Suppressor macrophage treated with lipopolysaccharide for 1 hour (primary cell): ENCODE results near the gene PARVB.
A peak's percentile ranks its signal among the peaks of the same experiment; 100 is the strongest.

Experiments used
- DNase-seq, 3 donors: peaks; one replicate each; pipeline ENCODE4 v3.0.0-alpha.2; 2020 to 2022

The PARVB gene

DNA sequence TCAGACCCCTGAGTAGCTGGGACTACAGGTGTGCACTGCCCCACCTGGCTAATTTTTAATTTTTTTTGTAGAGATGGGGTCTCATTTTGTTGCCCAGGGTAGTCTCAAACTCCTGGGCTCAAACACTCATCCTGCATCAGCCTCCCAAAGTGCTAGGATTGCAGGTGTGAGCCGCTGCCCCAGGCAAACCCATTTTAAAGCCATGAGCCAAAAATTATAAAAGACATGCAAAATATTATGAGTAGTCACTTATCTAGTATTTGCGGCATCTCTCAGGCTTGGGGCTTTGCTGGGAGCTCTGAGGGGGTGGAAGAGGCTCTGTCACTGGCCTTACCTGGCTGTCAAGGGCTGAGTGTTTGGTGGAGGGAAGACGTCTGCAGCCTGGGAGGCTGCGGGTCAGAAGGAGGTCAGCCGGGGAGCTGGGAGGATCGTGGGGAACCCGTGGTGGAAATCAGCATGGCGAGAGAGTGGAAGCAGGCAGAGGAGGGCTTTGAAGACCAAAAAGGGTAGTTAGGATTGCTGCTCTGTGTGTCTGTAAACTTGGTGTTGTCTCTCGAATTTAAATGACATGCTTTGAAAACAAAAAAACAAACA lies 87.6 kb downstream of the PARVB start:
- no peak for DNase-seq

DNA sequence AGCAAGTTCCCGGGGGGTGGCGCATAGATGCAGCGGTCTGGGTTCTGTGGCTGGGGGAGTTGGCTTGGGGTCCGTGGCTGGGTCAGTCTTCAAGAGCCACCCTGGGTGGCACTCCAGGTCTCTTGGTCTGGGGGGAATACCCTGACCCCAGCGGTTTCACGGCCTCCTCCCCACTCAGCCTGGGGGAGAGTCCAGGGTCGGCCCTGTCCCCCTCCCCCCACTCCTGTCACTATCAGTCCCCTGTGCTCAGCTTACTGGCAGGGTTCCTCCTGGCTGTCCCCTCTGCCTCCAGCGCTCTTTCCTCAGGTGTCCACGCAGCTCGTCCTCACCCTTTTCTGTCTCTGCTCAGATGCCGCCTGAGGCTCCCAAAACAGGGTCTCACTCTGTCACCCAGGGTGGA lies 88.1 kb downstream of the PARVB start:
- no peak for DNase-seq

DNA sequence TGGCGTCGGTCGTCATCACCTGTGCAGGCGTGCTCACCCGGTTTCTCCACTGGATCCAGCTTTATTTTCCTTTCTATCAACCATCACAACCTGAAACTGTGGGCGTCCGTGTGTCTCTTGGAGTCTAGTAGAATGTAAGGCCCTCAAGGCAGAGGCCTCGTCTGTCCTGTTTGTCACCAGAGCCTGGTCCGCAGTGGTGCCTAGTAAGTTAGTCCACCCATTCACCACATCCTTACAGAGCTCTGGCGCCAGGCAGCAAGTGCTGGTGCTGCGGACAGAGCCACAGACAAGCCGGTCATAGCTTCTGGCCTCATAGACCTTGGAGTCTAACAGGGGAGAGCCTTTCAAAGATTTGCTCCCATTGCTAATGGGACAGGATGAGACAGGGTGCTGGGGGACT lies 92.2 kb downstream of the PARVB start:
- no peak for DNase-seq

DNA sequence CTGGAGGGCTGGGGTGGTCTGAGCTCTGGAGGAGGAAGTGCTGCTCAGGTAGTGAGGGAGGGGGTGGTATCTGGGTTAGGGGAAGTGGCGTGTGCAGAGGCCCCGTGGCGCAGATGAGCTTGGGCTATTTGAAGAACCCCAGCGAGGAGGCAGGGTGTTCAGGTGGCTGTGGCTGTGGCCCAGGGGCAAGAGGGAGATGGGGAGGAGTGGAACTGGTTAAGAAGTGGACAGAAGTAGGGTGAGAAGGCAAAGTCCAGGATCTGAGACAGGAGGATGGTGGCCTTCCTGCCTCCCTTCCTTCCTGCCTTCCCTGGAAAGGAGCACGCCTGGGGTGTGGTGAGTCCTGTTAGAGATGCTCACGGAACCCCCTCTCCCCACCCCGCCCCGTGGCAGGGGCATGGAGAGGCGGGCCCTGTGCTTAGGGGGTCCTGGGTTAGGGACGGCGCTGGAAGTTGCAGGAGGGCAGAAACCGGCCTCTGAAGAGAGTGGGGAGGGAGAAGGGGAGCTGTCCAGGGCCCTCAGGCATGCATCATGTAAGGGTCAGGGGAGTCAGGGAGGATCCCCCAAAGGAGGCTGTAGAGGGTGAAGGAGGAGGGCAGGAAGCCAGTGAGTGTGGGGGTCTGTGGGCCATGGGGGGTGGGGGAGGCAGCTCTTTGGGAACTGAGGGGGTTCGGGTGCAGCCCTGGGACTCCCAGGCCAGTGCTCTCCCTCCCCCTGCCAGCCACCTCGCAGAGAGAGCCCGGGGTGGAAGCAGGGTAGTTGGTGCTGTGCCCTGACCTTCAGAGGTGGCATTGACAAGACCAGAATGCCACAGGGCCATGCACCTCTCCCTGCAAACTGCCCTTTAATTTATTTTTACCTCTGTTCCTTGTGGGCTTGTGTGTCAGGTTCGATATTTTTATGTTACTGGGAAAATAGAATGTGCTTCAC lies 92.9 kb downstream of the PARVB start:
- DNase-seq = no peak

DNA sequence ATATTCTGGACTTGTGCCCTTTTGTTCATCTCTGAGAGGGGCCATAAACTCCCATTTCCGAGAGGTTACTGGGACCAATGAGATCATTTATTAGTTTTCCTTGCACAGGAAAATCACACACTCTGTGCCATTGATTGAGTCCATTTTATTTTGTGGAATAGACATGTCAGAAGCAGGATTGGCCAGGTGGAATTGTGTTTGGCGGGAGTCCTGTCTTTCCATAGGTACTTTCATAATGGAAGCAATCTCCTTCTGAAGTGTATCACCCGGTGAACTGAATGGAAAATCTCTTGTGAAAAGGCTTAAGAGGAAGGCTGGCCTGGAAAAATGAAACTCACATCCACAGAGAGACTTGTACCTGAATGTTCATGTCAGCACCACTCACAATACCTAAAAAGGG lies 93.6 kb downstream of the PARVB start:
- DNase-seq = no peak

DNA sequence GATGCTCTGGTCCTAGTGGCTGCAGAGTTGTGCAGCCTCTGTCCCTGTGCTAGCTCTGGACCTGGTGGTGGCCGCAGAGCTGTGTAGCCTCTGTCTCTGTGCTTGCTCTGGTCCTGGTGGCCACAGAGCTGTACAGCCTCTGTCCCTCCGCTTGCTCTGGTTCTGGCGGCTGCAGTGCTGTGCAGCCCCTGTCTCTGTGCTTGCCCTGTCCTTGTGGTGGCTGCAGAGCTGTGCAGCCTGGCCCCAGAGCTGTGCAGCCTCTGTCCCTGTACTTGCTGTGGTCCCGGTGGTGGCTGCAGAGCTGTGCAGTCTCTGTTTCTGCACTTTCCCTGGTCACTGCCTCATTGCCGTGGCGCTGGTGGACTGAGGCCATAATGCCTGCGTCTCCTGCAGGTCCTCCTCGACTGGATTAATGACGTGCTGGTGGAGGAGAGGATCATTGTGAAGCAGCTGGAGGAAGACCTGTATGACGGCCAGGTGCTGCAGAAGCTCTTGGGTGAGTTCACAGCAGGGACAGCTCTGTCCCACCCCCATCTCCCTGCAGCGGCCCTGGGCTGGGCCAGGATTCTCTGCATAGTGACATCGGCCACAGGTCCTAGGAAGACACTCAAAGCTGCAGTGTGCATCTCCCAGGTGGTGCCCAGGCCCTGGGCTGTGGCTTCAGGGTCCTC lies 94.7 kb downstream of the PARVB start:
- DNase-seq = no peak

DNA sequence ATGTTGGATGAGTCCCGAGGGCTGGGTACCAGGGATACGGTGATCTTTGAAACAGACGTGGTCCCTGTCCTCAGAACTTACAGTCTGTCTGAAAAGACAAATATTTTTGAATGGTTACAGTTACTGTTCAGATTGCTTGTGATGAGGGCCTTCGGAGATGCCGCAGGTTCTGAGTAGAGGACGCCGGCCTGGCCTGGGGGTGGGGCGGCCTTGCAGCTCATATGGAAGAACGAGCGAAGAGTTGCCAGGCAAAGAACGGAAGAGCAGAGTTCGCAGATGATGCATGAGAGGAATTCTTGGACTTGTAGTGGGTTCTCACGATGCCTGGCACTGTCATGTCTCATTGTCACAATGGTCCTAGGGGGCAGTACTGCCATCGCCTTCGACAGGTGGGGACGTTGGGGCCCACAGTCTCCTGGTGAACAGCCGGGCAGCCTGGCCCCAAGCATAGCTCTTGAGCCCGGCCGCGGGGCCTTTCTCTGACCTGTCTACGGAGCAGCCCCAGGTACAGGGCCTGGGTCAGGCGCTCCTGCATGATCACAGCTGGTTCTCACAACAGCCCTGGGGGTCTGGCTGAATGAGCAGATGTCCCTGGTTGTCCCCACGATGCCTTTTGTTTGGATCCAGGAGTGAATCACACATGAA lies 95.7 kb downstream of the PARVB start:
- DNase-seq = no peak

DNA sequence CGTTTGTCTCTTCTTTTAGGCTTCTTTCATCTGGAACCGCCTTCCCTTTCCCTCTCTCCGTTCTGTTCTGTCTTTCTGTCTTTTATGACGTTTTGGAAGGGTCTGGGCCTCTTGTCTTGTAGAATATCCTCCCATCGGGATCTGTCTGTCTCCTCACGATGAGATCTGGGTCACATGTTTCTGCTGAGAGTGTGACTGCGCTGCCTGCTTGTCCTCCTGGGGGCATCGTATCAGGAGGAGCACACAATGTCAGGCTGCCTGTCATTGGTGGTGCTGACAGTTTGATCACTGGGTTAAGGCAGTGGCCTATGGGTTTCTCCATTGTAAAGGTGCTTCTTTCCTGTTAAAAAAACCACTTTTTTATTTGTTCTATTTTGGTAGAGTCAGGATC lies 96.2 kb downstream of the PARVB start:
- DNase-seq = no peak

DNA sequence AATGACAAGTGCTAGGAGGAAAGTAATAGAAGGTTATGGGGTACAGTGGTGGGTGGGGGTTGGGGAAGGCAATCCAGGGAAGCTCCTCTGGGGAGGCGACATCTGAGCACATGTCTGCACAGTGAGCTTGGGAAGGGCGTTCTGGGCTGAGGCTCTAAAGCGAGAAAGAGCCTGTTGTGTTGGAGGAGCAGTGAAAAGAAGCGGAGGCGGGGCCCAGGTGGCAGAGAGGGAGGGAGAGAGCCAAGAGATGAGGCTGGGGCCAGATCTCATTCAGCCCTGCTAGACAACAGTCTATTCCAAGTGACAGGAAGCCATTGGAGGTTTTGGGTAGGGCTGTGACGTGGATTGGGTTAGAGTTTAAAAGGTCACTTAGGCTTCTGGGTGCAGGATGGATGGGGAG lies 101.3 kb downstream of the PARVB start:
- DNase-seq = no peak

DNA sequence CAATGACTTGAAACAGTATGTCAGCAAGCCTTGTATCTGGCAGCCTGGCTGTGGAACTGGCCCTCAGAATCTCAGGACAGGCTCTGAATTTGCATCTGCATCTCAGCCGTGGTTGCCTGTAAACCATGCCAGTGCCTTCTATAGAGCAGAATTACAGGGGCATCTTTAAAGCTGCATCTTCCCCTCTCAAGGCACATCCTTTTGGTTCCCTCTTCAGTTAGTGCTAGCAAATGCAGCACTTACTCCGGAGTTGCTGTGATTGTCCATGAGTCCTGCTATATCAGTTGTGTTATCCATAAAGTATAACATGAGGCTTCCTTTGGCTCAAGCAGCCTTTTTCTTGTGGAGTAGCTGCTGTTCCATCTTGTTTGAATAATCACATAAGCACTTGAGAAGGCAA lies 102.7 kb downstream of the PARVB start:
- DNase-seq = no peak

DNA sequence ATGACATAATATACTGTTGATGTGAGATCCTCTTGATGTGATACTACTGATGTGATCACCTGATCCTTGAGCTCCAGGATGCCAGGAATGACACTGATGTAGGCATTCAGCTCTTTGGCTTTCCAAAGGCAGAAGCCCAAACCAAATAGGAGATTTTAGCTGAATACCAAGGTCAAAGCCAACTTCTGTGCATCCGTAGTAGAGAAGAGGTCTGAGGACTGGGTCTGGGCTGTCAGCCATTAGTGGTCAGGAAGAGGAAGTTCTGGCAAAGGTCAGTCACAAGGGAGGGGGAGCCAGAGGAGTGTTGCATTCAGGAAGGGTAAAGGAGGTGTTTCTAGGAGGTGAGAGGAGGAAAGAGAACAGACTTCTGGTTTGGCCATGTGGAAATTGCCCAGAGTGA lies 103.3 kb downstream of the PARVB start:
- peak; percentile 41 to 46 (median 42) for DNase-seq

DNA sequence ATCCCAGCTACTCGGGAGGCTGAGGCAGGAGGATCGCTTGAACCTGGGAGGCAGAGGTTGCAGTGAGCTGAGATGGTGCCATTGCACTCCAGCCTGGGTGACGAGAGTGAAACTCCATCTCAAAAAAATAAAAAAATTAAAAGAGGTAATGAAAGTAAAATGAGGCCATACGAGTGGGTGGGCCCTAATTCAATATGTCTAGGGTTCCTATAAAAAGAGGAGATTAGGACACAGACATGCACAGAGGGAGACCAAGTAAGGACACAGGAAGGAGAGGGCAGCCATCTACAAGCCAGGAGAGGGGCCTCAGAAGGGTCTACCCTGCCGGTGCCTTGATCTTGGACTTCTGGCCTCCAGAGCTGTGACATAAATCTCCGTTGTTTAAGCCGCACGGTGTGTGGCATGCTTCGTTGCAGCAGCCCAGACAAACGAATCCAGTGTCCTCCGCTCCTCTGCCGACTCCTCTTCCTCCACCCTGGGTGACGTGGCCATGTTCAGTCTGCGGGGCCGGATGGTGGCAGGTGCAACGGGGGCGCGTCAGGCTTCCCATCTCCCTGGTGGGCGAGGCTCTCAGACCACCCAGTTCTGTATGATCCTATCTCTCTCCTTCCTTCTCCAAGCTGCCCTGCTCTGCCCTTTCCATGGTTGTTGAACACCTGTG lies 105.0 kb downstream of the PARVB start:
- DNase-seq = peak; percentile 45 to 59 (median 50)

DNA sequence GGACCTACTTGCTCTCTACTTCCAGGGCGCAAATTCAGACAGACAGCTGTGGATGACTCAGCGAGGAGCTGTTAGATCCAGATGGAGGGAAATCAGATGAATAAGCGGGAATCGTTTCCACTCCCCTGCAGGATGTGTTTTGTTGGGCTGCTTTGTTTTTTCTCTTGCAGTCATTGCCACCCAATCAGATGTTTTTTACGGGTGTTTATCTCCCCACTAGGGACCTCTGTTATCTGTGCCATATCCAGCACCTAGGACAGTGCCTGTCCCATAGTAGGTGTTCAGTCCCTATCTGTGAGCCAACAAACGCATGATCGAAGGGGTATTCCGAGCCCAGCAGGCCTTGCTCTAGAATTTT lies 105.5 kb downstream of the PARVB start:
- DNase-seq = peak in 1 of 3 donors; percentile 1

DNA sequence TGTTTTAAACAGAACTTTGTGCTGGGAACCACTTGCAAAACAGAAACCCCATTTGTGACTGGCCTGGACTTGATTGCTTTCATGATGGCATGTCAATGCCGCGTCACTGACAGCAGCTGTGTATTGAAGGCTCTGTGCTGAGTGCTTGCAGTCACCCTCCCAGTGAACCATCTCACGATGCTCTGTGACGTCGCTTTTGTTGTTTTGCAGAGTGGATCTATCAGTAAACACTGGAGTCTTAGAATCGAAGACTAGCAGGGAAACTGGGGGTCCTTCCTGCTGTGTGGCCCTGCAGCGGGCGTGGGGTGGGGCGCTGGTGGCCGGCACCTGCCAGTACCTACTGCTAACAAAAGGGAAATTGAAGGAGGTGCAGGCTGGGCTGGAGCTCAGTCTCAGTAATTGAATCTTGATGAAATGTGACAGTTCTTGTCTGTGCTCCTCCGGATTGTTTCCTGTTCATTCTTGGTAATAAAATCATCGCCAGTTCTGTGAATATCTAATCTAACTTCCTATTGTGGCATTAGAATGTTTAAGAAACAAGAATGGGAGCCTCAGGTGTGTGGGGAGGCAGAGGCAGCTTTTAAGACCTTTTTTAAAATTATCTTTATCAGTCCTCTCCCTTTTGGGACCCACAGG lies 106.1 kb downstream of the PARVB start:
- no peak for DNase-seq

DNA sequence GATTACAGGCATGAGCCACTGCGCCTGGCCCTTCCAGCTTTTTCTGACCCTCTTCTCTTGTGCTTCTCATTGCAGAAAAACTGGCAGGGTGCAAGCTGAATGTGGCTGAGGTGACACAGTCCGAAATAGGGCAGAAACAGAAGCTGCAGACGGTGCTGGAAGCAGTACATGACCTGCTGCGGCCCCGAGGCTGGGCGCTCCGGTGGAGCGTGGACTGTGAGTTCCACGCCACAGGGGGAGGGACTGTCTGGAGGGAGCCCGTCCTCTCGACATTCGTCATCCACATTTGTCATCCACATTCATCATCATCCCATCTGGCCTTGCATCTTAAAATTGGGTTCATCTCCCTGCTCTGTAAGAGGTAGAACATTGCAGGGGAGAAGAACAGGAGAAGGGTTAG lies 107.3 kb downstream of the PARVB start:
- no peak for DNase-seq

DNA sequence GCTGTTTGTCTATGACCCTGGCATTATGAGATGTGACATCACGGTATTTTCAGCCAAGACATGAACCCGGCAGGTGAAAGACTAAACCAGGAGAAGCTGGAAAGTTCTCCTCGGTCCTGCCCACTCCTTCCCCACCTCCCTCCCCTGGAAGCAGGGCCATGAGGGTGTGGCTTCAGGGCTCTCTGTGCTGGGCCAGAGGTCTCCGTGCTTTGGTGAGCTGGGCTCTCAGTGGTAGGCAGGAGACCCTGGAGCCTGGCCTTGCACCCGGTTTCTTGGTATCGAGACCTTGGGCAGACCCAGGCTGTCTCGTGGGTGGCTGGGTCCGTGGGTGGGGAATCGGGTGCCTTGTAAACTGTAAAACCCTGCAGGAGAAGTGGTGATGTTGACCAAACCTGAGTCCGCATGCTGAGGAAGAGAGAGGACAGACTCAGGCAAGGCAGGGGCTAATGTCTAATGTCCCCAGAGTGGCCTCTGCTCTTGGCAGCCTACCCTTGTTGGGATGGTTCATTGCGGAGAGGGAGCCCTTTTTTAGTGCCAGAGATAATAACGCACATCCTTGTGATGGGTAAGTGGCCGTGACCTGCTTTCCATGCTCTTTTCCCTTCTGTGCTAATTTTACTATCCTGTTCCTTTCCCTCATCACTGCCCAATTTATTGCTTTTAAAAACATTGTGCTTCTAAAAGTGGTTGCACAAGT lies 108.0 kb downstream of the PARVB start:
- no peak for DNase-seq

DNA sequence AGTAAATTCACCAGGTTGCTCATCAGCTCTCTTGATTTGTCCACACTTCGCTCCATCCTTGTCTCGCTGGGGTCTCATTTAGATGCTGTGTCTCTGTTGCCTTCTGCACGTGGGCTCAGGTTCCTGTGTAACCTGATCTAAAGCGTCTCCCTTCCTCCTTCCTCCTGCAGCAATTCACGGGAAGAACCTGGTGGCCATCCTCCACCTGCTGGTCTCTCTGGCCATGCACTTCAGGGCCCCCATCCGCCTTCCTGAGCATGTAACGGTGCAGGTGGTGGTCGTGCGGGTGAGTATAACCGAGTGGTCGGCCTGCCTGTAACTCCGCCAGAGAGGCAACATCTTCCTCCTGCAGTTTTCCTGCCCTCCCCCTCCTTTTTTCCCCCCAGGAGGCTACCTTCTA lies 108.6 kb downstream of the PARVB start:
- no peak for DNase-seq

DNA sequence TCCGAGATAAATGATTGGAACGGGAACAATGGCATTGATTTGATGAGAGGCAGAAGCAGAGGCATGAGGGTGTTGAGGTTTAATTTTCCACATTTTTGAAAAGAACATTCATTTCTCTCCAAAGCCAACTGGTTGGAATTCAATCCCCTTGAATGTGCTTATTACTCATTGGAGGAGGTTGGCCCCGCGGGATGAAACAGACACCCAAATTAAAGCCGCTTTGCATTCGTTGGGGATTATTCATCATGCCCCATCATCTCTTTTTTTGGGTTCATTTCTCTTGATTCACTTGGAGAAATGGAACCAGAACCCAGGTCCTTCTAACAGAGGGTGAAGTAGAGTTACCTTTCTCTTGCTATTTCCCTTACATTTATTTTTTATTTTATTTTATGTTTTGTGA lies 109.1 kb downstream of the PARVB start:
- no peak for DNase-seq

DNA sequence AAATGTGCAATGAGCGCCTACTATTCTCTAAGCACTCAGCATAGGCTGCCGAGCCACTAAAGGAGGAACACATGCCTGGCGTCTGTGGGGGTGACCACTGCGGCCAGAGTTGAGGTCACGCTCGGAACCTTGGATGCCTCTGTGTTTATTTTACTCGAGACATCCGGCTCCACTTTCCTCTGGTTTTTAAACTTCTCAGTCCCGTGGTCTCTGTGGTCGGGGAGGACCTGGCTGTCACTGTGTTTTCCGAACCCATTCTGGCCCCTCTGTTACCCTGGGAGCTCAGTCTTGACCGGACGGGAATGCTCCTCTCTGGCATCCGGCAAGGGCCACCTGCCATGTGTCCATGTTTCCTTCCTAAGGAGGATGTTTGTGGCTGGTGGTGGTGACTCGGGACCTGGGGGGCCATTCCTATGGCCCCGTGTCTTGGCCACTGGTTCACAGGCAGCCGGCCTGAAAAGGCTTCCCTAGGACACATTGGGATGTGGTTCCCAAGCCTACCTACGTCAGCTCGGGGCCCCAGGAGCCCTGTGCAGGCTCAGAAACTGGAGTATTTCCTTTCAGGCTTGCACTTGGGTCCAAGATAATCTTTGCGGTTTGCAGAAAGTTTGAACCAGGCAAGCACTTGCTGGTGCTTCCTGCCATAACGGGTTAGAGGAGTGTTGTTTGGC lies 109.9 kb downstream of the PARVB start:
- peak in 2 of 3 donors; percentile 24 to 25 for DNase-seq

DNA sequence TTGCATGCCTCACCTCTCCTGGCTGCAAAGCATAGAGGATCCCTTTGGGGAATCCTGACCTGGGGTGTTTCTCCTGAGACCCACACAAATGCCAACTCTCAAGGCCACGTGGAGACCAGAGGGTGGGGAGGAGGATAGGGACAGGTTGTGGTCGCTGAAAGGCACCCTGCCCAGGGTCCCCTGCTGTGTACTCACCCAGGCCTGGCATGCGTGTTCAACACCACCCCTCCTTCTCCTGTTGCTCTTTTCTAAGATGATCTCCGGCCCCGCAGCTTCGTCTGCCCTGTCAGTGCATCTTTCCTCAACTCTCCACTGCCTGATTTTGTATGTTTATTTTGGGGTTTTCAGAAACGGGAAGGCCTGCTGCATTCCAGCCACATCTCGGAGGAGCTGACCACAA lies 112.0 kb downstream of the PARVB start:
- no peak for DNase-seq

DNA sequence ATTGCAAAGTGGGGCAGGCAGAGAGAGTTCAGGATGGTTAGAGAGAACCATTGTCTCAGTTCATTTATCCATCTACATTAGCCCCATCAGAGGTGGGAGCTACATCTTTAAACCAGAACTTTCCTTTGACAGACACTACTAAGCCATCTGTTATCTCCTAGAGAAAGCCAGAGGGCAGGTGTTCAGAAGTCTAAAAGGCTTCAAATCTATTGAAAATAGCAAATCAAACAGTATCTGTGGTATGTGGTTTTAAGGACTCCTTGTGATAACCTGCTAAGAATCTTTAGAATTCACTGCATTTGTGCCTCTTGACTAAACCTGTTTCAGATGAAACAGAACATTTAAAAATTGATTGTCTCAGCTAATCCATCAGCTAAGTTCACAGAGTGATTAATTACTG lies 112.7 kb downstream of the PARVB start:
- no peak for DNase-seq
